Fibroblast of skin of left quadriceps (primary cell): ENCODE results near the gene LONP1.
"Not testable (repeated sequence)": the region's sequence is repeated elsewhere in the genome, so short reads cannot be mapped to it uniquely, and the experiment has no call there.

Experiments used
- DNase-seq, 2 experiments: peaks; one replicate each; pipeline ENCODE4 v3.0.0-alpha.2; 2013; ENCODE audit warnings: low read depth in 2 of 2

LONP1 gene

GRCh38 chr19:5711713-5712161 is 8.2 kb downstream of the LONP1 start:
- DNase-seq, result no peak

GRCh38 chr19:5711025-5711424 is 8.9 kb downstream of the LONP1 start:
- no peak for DNase-seq

- DNase-seq, result no peak
These were observed 12.1 kb downstream of the LONP1 start for GRCh38 chr19:5707576-5708575.

GRCh38 chr19:5706876-5707573 is 12.9 kb downstream of the LONP1 start:
- DNase-seq, result no peak

- no peak for DNase-seq
These were observed 14.4 kb downstream of the LONP1 start for GRCh38 chr19:5705552-5705951.

- no peak for DNase-seq
These were observed 15.8 kb downstream of the LONP1 start for GRCh38 chr19:5703819-5704818.

GRCh38 chr19:5702053-5702410 is 17.9 kb downstream of the LONP1 start:
- DNase-seq, result not testable (repeated sequence)

GRCh38 chr19:5700455-5701092 is 19.4 kb downstream of the LONP1 start:
- no peak for DNase-seq

- no peak for DNase-seq
These were observed 21.1 kb downstream of the LONP1 start for GRCh38 chr19:5698635-5699422.

- no peak for DNase-seq
These were observed 21.9 kb downstream of the LONP1 start for GRCh38 chr19:5697890-5698634.

GRCh38 chr19:5697022-5697889 is 22.7 kb downstream of the LONP1 start:
- DNase-seq, result no peak

GRCh38 chr19:5696196-5697021 is 23.5 kb downstream of the LONP1 start:
- no peak for DNase-seq

- DNase-seq, result no peak
These were observed 24.2 kb downstream of the LONP1 start for GRCh38 chr19:5695649-5696195.

GRCh38 chr19:5694956-5695648 is 24.8 kb downstream of the LONP1 start:
- no peak for DNase-seq

- DNase-seq, result no peak
These were observed 25.6 kb downstream of the LONP1 start for GRCh38 chr19:5694167-5694955.
